IMR-90 (cell line): ENCODE measurements around the gene NT5DC2. TPM values are rescaled to one million over a fixed set of nuclear protein-coding genes. Genes with fewer than 3 reads are reported as not detected.

Experiments used
- ATAC-seq: fragments of 200-7000 bp; cut with Tn5 transposase; 2 replicates; pipeline ENCODE4 v1.9.1; 2020; ENCODE audit warnings: low read depth, mild to moderate bottlenecking, moderate library complexity
- BruUV-seq: library from RNA; stranded (reverse); fragments of 400-500 nt; replicated peaks from 2 replicates; lab custom pipeline; 2021; lab: Mats Ljungman, UMichigan
- CTCF ChIA-PET: fragments of 300-600 bp; formaldehyde crosslinking; extraction: SDS; loops from one replicate; lab custom pipeline; 2021; ENCODE audit warnings: antibody characterized with exemption; lab: Yijun Ruan, JAX
- POLR2A ChIA-PET: fragments of 300-600 bp; sonication (Branson Sonifier 250); formaldehyde crosslinking; loops from one replicate; lab custom pipeline; 2022; ENCODE audit warnings: antibody characterized with exemption; ENCODE audit not compliant: unreplicated experiment; lab: Charles Lee
- DNase-seq: peaks from one replicate; pipeline ENCODE4 v3.0.0; 2013
- H2AFZ ChIP-seq: replicated peaks from 2 replicates; pipeline ENCODE3; 2013; ENCODE audit warnings: low read length, mild to moderate bottlenecking; ENCODE audit not compliant: poor library complexity
- H2AK5ac ChIP-seq: 2 replicates; pipeline ENCODE4 v1.6.1; 2013; ENCODE audit warnings: low read depth, low read length, inconsistent platforms
- H2AK9ac ChIP-seq: replicated peaks from 2 replicates; pipeline ENCODE3; 2013; ENCODE audit warnings: mild to moderate bottlenecking, low read depth, low read length, moderate library complexity; ENCODE audit not compliant: poor library complexity
- H2BK120ac ChIP-seq: 2 replicates; pipeline ENCODE4 v1.6.1; 2013; ENCODE audit warnings: low read depth, low read length, inconsistent platforms
- H2BK15ac ChIP-seq: 3 replicates; pipeline ENCODE4 v1.6.1; 2013; ENCODE audit warnings: low read depth, low read length, inconsistent platforms
- H2BK20ac ChIP-seq: 2 replicates; pipeline ENCODE4 v1.6.1; 2013; ENCODE audit warnings: low read depth, mild to moderate bottlenecking, inconsistent platforms, low read length, moderate library complexity
- H2BK5ac ChIP-seq: 2 replicates; pipeline ENCODE4 v1.6.1; 2013; ENCODE audit warnings: mild to moderate bottlenecking, low read depth, low read length, inconsistent platforms; ENCODE audit not compliant: poor library complexity, severe bottlenecking
- H3K14ac ChIP-seq: replicated peaks from 2 replicates; pipeline ENCODE4 v1.6.1; 2013; ENCODE audit warnings: low read depth, low read length, inconsistent platforms
- H3K18ac ChIP-seq: 2 replicates; pipeline ENCODE4 v1.6.1; 2013; ENCODE audit warnings: low read depth, low read length, control low read depth
- H3K23ac ChIP-seq: 2 replicates; pipeline ENCODE4 v1.6.1; 2013; ENCODE audit warnings: low read depth, low read length, inconsistent platforms
- H3K27ac ChIP-seq: 2 replicates; pipeline ENCODE4 v1.5.1; 2013; ENCODE audit warnings: mild to moderate bottlenecking, control low read depth, low read length; ENCODE audit not compliant: insufficient read depth
- H3K27me3 ChIP-seq: 2 replicates; pipeline ENCODE4 v1.6.1; 2013; ENCODE audit warnings: low read length; ENCODE audit not compliant: control insufficient read depth, insufficient read depth
- H3K36me3 ChIP-seq: 2 replicates; pipeline ENCODE4 v1.6.1; 2013; ENCODE audit warnings: low read length, mixed read lengths; ENCODE audit not compliant: control insufficient read depth, insufficient read depth
- H3K4ac ChIP-seq: 2 replicates; pipeline ENCODE4 v1.6.1; 2013; ENCODE audit warnings: low read depth, low read length, inconsistent platforms
- H3K4me1 ChIP-seq: 2 replicates; pipeline ENCODE4 v1.6.1; 2013; ENCODE audit warnings: low read length, mixed read lengths; ENCODE audit not compliant: control insufficient read depth, insufficient read depth
- H3K4me2 ChIP-seq: 2 replicates; pipeline ENCODE4 v1.6.1; 2013; ENCODE audit warnings: low read depth, mild to moderate bottlenecking, control low read depth, low read length, moderate library complexity
- H3K4me3 ChIP-seq: 2 replicates; pipeline ENCODE4 v1.5.1; 2013; ENCODE audit warnings: low read depth, mild to moderate bottlenecking, control low read depth, low read length, moderate library complexity; ENCODE audit not compliant: insufficient read depth
- H3K56ac ChIP-seq: 2 replicates; pipeline ENCODE4 v1.6.1; 2013; ENCODE audit warnings: low read length, inconsistent platforms; ENCODE audit not compliant: insufficient read depth; ENCODE audit errors: extremely low read depth
- H3K79me1 ChIP-seq, 2 experiments: 2 replicates each; pipeline ENCODE4 v1.6.1; 2013; ENCODE audit warnings: low read length in 2 of 2, inconsistent platforms in 1 of 2, low read depth in 1 of 2
- H3K9ac ChIP-seq: 2 replicates; pipeline ENCODE4 v1.6.1; 2013; ENCODE audit warnings: low read depth, low read length, control low read depth
- H3K9me1 ChIP-seq: 2 replicates; pipeline ENCODE4 v1.6.1; 2013; ENCODE audit warnings: low read length, inconsistent platforms; ENCODE audit not compliant: insufficient read depth
- H3K9me3 ChIP-seq: 2 replicates; pipeline ENCODE4 v1.6.1; 2013; ENCODE audit warnings: low read length; ENCODE audit not compliant: control insufficient read depth, insufficient read depth
- H4K20me1 ChIP-seq: 2 replicates; pipeline ENCODE4 v1.6.1; 2013; ENCODE audit warnings: low read length, inconsistent platforms; ENCODE audit not compliant: insufficient read depth
- H4K5ac ChIP-seq: 2 replicates; pipeline ENCODE4 v1.6.1; 2013; ENCODE audit warnings: mild to moderate bottlenecking, low read depth, low read length, control low read depth
- H4K8ac ChIP-seq, 2 experiments: 2 replicates each; pipeline ENCODE4 v1.6.1; 2013; ENCODE audit warnings: low read depth in 2 of 2, low read length in 2 of 2, control low read depth in 1 of 2, inconsistent platforms in 1 of 2
- H4K91ac ChIP-seq: 2 replicates; pipeline ENCODE4 v1.6.1; 2013; ENCODE audit warnings: low read depth, low read length, inconsistent platforms; ENCODE audit not compliant: insufficient read depth
- CHD1 ChIP-seq: IDR thresholded peaks from 2 replicates; pipeline ENCODE4 v1.6.1; 2012; ENCODE audit warnings: low read depth, low read length, improper control_type of control experiment
- NFE2L2 ChIP-seq: fragments of 150-350 bp; IDR thresholded peaks from 2 replicates; pipeline ENCODE4 v1.6.1; 2016; ENCODE audit warnings: low read depth, mild to moderate bottlenecking, low read length
- POLR2A ChIP-seq: IDR thresholded peaks from 2 replicates; pipeline ENCODE4 v1.6.1; 2012; ENCODE audit warnings: mild to moderate bottlenecking, low read depth, low read length
- RFX5 ChIP-seq: IDR thresholded peaks from 2 replicates; pipeline ENCODE4 v1.8.0; 2012; ENCODE audit warnings: low read depth, mild to moderate bottlenecking, low read length, moderate library complexity
- SMC3 ChIP-seq: fragments of 150-350 bp; IDR thresholded peaks from 2 replicates; pipeline ENCODE4 v1.6.1; 2016; ENCODE audit warnings: low read depth, mild to moderate bottlenecking, antibody characterized with exemption, low read length, moderate library complexity
- USF2 ChIP-seq: fragments of 150-350 bp; IDR thresholded peaks from 2 replicates; pipeline ENCODE4 v1.6.1; 2017; ENCODE audit warnings: mild to moderate bottlenecking, antibody characterized with exemption, low read length, low read depth
- WGBS, 2 experiments: methylation state at CpG; one replicate each; pipeline versions ENCODE4 v1.1.5 to v1.1.7; 2013; ENCODE audit warnings: missing lambda C conversion rate in 2 of 2; ENCODE audit not compliant: insufficient read length in 1 of 2; ENCODE audit errors: extremely low coverage in 2 of 2; 5-methylcytosine and 5-hydroxymethylcytosine counted together
- dilution Hi-C: fragments of 300-500 bp; cut with HindIII; formaldehyde crosslinking; loops from one replicate; pipeline ENCODE4 v1.14.3; 2018; ENCODE audit warnings: low sequenced_read_pairs; ENCODE audit not compliant: unreplicated experiment
- in situ Hi-C: fragments of 300-500 bp; cut with MboI; formaldehyde crosslinking; loops from 3 replicates; pipeline ENCODE4 v1.14.3; 2019; ENCODE audit warnings: low sequenced_read_pairs, inconsistent platforms, mixed read lengths
- intact Hi-C: fragments of 100-400 bp; cut with micrococcal nuclease; formaldehyde crosslinking; loops from 2 replicates; pipeline ENCODE4 v1.10.0; 2022
- polyA plus RNA-seq, 3 experiments: library from polyadenylated mRNA; depleted of rRNA; stranded (reverse); fragments of >200 nt; gene quantifications; 2 replicates each; pipeline ENCODE4 v1.2.3, GENCODE V29; 2012; ENCODE audit warnings: low replicate concordance in 1 of 3
- total RNA-seq: library from RNA; depleted of rRNA; stranded (reverse); fragments of >200 nt; gene quantifications from 2 replicates; pipeline ENCODE4 v1.2.3, GENCODE V29; 2012

The NT5DC2 gene
- total and polyA plus RNA-seq, 2 of the 4 experiments (the other 2 are of a cell fraction) = 161 to 200 TPM

- TF ChIP-seq USF2 = no peak
- TF ChIP-seq POLR2A = no peak
- TF ChIP-seq NFE2L2 = no peak
- TF ChIP-seq RFX5 = no peak
- no peak for TF ChIP-seq CHD1
Measured at GRCh38 chr3:52555056-52555455, 21.4 kb upstream of the NT5DC2 start (continued).

GRCh38 chr3:52554026-52554755 lies 20.5 kb upstream of the NT5DC2 start:
- no peak overlapping the region for H2AK9ac ChIP-seq
- peaks cover 45% of the 10 kb centered on the region for H3K36me3 ChIP-seq
- peaks cover 3% of the 10 kb centered on the region; the same call in 1 of the 2 replicates for H4K20me1 ChIP-seq
- no peak overlapping the region for H2AFZ ChIP-seq
- in situ Hi-C loops = no loop called here
- no peak overlapping the region for H2BK15ac ChIP-seq
- no peak overlapping the region for H3K4me3 ChIP-seq
- no peak overlapping the region for H2BK20ac ChIP-seq
- dilution Hi-C loops = no loop called here
- no peak overlapping the region for H3K27ac ChIP-seq
- intact Hi-C loops = no loop called here
- ATAC-seq (no peak), DNase-seq (no peak)
- H4K8ac ChIP-seq = no peak overlapping the region
- H2BK5ac ChIP-seq = no peak overlapping the region
- TF ChIP-seq SMC3 = no peak
- H3K14ac ChIP-seq = no peak overlapping the region
- H2AK5ac ChIP-seq = no peak overlapping the region
- H3K4ac ChIP-seq = no peak overlapping the region
- no peak overlapping the region for H3K23ac ChIP-seq
- no peaks in the 10 kb centered on the region for H3K27me3 ChIP-seq
- WGBS, 2 experiments = 100% methylated on average over 4 of the region's 5 CpGs; no CpG with 5 or more reads in 1 of the 2 experiments
- H3K4me2 ChIP-seq = no peak overlapping the region
- POLR2A ChIA-PET = interaction anchor here (0.7 kb wide), 1 partner anchor 1936 kb away, joined by 8 read pairs; no protein-coding TSS in a partner anchor
- no peaks in the 10 kb centered on the region; the same call in 1 of the 2 replicates for H3K4me1 ChIP-seq
- no peak overlapping the region for H3K9ac ChIP-seq
- no peak overlapping the region for H2BK120ac ChIP-seq
- H4K91ac ChIP-seq = no peak overlapping the region
- H3K9me3 ChIP-seq = no peaks in the 10 kb centered on the region
- peaks cover 21 to 35% of the 10 kb centered on the region in 2 experiments for H3K79me1 ChIP-seq
- H3K9me1 ChIP-seq = peaks cover 7% of the 10 kb centered on the region; the same call in 1 of the 2 replicates
- CTCF ChIA-PET = no interaction called here
- no peak overlapping the region for H3K56ac ChIP-seq
- no peak overlapping the region for H4K5ac ChIP-seq
- no peak overlapping the region for H3K18ac ChIP-seq
- BruUV-seq = no TSS peak
